Inferior parietal cortex (tissue), 1 donor: ENCODE data around the gene CDC45.

ENCODE experiments used
- DNase-seq: peaks from one replicate; pipeline ENCODE4 v3.0.0-alpha.2; 2016; ENCODE audit errors: extremely low spot score

The CDC45 gene

DNA sequence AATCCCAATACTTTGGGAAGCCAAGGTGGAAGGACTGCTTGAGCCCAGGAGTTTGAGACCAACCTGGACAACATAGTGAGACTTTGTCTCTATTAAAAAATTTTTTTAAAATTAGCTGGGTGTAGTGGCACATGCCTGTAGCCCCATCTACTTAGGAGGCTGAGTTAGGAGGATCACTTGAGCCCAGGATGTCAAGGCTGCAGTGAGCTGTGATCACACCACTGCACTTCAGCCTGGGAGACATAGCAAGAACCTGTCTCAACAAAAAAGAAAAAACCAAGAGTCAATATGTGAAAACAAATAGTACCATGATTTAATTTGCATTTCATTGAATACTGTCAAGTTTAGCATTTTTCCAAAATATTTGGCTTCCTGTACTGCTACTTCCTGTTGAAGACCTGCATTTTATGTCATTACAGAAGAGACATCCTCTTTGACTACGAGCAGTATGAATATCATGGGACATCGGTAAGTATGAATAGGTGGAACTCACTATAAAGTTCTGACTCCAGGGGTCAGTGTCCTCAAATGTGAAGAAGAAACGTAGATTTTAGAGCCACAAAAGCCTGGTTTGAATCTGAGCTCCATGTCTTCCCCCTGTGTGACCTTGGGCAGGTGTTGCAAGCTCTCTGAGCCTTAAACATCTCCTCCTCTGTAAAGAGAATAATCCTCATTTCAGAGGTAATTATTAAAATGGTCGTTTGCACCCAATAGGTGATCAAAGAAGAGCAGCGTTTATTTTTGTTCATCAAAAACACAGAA is 16.0 kb downstream of the CDC45 start:
- DNase-seq = no peak

DNA sequence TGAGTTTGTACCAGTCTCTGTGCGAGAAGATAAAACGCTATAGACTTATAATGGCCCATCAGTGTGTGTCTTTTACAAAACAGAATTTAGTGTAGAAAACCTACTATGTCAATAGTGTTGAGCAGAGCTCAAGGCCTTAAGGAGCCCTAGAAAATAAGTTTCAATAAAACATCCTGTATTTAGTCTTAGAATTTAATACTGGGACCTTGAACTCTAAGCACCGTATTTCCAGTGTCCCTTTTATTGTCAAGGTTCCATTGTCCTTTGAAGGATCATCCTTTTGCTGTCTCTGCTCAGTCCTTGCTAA is 16.6 kb downstream of the CDC45 start:
- no peak for DNase-seq

DNA sequence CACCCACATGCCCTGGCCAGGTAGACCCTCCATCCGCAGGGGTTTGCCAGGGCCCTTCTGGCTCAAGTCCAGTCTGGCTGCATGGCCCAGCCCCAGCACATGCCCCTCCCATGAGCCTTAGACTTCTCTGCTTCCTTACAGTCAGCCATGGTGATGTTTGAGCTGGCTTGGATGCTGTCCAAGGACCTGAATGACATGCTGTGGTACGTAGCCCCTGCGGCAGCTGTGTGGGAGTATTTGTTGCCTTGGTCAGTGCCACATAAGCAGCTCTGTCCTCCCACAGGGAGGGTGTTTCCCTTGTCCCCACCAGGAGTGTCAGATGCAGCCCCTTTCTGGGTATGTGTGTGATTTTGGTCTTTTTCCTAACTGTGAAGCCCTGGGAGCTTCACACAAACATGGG is 17.5 kb downstream of the CDC45 start:
- DNase-seq = no peak

DNA sequence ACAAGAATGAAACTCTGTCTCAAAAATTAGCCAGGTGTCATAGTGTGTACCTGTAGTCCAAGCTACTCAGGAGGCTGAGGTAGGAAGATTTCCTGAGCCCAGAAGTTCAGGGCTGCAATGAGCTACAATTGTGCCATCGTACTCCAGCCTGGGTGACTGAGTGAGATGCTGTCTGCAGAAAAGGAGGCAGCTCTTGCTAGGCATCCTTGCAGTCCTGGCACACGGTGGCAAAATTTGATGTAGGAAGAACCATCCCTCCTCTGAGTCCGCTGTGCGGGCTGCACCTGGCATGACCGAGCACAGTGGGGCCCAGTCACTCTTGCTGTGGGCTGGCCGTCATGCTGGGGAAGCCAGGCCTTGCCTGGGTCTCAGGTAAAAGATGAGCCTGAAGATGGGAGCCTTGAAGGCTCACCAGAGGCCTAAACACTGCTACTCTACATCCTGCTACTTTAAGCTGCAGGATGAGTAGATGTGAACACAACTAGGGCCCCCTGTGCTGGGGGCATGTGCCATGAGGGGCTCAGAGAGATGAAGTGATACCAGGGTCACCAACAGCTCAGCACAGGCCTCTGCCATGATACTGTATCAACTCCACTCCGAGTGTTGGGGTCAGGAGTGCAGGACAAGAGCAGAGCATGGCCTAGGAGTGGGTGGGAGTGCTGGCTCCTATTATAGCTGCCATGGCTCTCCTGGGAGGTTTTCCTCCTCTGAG is 18.6 kb downstream of the CDC45 start:
- DNase-seq = no peak

DNA sequence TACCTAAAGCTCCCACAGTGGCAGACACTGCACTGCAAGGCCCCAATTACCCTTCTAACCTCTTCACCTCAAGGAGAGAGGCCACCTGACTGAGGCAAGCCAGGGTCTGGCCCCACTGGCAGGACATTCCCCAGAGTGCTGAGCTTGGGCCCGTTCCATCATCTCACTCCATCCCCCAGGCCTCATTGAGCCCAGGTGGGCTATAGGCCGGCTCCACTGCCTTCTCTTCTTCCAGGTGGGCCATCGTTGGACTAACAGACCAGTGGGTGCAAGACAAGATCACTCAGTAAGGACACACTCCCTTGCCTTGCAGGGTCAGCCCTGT is 19.1 kb downstream of the CDC45 start:
- DNase-seq = no peak

DNA sequence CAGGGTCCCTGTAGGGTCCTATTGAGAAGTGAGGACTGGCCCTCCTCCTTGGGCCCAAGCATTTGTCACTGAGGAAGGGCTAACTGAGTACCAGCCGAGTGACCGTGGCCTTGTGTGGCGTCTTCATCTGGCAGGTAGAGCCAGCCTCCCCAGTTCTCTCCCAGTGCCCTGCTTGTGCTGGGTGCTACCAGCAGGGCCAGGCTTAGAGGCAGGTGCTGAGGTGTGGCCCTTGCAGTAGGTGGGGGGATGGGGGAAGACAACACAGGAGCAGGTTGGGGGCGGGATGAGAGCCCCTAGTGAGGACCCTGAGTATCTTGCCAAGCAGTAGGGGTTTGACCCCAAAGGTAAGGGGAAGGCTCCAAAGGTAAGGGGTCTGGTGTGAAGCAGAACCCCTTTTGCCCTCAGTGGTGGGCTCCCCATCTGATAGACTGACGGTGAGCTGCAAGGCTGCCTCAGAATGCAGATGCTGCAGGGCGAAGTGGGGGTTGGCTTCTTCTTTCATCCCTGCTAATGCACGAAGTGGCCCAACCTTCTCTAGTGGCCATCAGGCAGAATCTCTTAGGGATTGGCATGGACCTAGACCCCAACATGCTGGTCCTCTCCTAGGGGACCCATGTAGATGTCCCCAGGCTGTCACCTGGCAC is 19.6 kb downstream of the CDC45 start:
- no peak for DNase-seq

DNA sequence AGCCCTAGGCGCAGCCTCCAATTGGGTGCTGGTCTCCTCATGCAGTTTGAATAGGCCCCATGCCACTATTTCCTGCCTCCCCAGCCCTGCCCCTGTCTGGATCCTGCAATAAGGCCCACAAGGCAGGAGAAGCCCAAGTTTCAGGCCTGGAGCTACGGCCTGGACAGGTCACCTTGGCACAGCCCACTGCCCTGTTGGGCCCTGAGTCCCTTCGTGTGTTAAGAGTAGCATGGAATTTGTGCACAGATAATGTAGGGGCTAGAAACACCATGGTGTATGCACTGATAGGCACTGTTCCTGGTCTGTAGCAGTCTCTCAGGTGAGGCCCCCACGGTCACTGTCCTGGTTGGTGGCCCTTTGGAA is 20.1 kb downstream of the CDC45 start:
- no peak for DNase-seq

DNA sequence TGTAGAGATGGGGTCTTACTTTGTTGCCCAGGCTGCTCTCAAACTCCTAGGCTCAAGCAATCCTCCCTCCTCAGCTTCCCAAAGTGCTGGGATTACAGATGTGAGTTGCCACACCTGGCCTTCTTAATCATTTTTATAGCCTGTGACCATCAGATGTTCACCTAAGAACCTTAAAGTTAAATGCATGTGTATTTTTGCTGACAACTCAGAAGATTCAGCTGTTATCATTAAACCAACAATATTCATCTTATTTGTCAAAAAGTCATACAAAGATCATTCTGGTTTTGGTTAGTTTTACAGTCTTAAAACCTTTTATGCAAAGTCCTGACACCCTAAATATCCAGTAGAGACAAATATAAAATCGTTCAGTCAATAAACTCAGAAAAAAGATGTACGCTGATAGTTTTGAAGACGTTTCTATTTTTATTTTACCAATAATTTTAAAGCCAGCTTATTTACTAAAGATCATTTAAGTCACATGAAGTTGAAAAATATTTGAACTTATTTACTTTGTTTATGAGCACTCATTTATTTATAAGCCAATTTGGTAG is 22.3 kb downstream of the CDC45 start:
- no peak for DNase-seq

DNA sequence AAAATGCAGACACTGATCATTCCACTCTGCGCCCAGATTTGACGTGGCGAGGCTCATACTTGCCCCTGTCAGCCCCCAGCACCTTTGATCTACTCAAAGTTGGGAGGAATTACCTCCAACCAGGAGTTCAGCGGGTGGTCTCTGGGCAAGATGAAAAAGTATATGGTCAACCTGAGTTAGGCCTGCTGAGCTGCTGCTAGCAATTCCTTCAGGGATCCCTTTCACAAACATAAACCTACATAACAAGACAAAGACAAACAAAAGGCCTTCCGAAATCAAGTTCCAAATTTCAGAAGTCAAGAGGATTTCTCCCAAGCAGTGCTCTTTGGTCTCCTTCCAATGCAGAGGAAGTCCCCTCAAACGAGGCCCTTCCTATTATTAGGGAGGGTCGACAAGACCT is 23.6 kb downstream of the CDC45 start:
- DNase-seq = no peak

DNA sequence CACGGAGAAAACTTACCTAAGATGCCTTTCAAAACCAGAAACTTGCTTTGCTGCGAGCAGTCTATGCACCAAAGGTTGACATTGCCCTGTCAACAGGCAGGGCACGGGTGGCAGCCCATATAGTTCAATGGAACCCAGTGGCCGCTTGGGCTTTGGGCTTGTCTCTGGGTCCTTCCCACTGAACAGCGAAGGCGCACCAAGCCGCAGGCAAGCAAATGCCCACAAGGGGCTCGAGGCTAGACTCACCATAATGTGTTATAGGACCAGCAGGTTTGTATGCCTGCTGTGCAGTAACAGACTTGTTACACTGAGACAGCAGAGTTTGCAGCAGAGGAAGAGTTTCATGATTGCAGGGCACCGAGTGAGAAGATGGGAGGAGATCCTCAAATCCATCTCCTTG is 24.1 kb downstream of the CDC45 start:
- DNase-seq = no peak

DNA sequence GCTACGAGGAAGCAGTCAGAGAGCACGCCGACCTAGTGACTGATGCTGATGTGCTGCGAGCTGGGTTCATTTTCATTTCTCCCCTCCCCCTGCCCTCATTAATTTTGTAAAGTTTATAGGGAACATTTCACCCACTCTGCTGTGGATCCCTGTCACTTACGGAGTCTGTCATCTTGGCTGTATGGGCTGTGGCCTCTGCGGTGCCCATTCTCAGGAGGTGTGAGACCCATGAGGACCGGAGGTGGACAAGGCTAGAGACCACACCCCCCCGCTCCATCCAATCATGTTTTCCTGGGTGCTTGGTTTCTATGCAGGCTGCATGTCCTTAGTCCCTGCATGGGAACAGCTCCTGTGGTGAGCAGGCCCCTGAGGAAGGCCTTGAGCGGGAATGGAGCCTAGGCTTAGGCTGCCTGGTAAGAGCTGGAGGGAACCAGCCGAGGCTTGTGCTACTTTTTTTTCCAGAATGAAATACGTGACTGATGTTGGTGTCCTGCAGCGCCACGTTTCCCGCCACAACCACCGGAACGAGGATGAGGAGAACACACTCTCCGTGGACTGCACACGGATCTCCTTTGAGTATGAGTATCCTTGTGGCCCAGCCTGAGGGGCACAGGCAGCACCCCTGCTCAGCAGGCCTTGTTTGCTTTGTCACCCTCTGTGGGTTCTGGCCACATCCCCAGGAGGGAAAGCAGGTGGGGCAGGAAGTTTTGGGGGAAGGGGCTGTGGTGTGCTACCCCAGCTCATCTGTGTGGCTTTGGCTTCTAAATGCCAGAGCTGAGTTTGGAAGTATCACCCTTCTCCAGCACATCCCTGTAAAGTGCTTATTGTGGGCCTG is 25.4 kb downstream of the CDC45 start:
- no peak for DNase-seq

DNA sequence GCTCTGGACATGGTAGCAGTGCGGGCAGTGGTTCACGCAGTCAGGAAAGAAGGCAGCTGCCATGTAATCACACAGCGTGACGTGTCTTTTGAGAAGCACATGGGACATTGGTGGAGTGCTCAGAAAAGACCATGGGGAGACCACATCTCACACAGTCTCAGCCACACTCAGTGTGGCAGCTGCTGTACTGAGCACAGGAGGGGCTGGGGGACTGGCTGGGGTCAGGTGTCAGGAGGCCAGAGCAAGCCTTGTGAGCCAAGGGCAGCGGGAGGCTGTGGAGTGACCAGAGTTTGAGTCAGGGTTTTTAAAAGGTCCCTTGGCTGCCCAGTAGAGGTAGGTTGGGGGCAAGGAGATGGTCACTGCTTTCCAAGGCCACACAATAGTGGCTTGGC is 26.0 kb downstream of the CDC45 start:
- DNase-seq = no peak

DNA sequence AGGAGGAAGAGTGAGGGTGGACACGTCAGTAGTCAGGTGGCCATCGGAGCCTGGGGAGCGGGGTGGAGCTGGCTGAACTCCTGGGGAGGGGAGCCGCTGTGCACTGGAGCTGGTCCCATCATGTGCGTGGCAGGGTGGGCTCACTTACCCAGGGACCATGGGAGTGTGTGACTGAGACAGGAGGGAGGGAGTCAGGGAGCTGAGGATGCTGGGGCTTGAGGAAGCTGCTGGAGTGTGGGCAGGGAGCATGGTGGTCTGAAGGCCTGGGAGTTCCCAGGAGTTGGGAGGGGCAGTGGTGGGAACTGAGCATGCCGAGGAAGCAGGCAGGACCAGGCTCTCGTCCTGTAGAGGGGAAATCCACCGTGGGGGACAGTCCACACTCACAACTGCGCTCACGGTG is 26.5 kb downstream of the CDC45 start:
- DNase-seq = no peak

DNA sequence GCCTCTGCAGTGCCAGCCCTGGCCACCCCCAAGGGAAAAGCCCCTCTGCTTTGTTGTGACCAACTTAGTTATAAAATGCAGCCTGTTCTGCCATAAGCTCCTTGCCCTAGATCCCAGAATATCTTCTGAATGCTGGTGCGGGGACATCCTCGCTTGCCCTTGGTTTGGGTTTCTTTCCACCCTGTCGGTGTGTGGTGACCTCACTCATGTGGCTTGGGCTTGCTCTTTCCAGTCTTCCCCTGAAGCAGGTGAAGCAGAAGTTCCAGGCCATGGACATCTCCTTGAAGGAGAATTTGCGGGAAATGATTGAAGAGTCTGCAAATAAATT is 27.8 kb downstream of the CDC45 start:
- no peak for DNase-seq

DNA sequence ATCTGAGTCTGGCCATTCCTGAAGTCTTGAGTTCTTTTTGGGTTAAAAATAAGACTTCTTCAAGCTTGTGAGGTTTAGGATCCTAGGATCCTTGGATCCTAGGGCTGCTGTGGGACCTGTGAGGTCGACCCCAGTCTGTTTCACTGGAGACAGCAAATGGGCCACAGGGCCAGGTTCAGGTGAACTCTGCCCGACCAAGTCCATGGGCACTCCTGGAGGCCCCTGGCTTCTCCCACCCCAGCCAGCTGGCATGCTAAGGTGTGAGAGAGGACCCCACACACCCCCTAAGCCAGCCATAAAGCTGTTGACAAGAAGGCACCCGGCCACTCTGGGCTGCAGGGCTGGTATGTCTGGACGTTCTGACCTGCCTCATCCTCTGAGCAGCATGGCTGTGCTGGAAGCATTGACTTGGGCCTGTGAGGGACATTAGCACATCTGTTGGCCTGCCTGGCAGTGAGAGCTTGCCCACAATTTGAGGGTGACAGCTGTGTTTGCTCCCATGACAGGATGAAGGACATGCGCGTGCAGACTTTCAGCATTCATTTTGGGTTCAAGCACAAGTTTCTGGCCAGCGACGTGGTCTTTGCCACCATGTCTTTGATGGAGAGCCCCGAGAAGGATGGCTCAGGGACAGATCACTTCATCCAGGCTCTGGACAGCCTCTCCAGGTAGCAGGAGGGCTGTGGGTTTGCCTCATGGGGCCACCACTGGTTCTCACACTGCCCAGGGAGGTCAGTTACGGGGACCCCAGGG is 28.5 kb downstream of the CDC45 start:
- no peak for DNase-seq

DNA sequence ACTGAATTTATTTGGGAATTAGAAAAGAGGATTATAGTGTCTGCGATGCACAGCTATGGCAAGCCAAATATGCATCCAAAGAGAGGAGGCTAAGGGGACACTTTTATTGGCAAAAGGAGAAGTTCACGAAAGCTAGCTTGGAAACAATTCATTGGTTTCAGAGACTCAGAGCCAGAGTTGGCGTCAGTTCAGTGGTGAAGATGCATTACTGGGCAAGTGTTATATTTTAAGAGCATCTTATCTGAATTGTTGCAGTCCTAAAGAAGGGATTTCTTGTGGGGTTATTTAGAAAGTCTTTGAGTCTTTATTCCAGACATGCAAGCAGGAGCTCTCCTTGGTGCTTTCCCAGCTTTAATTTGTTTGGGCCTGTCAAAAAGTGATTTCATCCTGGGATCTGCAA is 29.5 kb downstream of the CDC45 start:
- DNase-seq = no peak

DNA sequence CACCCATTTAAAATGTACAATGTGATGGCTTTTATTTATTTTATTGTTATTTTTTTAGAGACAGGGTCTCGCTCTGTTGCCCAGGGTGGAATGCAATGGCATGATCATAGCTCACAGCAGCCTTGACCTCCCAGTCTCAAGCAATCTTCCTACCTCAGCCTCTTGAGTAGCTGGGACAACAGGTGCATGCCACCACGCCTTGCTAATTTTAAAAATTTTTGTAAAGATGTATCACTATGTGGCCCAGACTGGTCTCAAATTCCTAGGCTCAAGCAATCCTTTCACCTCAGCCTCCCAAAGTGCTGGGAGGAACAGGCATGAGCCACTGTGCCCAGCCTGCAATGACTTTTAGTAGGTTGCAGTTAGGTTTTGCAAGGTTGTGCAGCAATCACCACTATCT is 30.2 kb downstream of the CDC45 start:
- DNase-seq = no peak

DNA sequence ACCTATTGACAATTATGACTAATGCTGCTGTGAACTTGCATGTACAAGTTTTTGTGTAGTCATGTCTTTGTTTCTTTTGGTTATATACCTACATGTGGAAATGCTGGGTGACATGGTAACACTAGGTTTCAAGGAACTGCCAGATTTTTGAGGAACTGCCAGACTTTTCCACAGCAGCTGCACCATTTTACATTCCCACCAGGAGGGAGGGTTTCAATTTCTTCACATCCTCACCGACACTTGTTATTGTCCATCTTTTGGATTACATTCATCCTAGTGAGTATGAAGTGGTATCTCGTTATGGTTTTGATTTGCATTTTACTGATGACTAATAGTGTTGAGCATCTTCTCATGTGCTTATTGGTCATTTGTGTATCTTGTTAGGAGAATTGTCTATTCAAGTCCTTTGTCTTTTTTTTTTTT is 31.2 kb downstream of the CDC45 start:
- no peak for DNase-seq

DNA sequence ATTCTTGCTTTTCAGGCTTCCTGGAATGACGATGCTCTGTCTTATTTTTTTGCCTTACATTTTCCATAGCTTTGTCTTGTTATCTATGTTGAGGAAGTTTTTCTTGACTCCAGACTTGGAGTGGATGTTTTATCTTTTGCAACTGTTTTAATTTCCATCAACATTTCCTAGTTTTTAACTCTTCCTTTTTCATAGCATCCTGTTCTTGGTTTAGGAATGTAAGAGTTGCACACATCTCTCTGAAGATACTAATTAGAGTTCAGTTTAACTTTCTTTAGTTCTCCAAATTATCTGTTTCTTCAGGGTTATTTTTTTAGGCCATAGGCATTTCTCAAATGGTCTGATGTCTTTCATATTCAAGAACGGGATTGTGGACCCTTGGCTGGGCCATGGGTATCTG is 34.1 kb downstream of the CDC45 start:
- no peak for DNase-seq

DNA sequence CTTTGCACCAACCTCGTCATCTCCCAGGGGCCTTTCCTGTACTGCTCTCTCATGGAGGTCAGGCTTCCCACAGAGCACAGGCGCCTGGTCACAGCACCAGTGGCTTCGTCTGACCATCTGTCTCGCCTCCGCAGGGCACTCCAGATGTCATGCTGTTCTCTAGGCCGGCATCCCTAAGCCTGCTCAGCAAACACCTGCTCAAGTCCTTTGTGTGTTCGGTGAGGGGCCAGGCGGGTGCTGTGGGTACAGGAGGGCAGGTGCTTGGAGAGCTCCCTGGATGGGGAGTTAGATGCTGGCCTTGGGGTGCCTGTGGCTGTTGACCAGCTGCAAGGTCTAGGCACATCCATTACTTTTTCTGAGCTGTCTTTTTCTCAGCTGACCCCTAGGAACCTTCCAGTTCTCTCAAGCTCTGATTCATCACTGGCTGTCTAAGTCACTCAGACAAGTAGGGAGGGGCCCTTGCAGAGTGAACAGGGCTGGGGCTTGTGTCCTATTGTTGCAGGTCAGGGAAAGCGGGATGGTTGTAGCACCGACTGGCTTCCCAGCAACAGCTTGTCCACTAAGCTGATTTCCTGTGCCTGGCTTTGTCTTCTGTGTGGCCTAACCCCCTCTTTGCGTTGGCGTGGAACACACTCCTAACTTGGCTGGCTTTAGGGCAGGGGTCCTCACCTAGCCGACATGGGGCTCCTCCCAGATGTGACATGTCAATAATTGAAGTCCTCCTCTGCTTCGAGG is 35.3 kb downstream of the CDC45 start:
- DNase-seq = no peak
